ENCODE measurements around the gene ZNF277.

ZNF277 gene, protein sequence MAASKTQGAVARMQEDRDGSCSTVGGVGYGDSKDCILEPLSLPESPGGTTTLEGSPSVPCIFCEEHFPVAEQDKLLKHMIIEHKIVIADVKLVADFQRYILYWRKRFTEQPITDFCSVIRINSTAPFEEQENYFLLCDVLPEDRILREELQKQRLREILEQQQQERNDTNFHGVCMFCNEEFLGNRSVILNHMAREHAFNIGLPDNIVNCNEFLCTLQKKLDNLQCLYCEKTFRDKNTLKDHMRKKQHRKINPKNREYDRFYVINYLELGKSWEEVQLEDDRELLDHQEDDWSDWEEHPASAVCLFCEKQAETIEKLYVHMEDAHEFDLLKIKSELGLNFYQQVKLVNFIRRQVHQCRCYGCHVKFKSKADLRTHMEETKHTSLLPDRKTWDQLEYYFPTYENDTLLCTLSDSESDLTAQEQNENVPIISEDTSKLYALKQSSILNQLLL

DNA sequence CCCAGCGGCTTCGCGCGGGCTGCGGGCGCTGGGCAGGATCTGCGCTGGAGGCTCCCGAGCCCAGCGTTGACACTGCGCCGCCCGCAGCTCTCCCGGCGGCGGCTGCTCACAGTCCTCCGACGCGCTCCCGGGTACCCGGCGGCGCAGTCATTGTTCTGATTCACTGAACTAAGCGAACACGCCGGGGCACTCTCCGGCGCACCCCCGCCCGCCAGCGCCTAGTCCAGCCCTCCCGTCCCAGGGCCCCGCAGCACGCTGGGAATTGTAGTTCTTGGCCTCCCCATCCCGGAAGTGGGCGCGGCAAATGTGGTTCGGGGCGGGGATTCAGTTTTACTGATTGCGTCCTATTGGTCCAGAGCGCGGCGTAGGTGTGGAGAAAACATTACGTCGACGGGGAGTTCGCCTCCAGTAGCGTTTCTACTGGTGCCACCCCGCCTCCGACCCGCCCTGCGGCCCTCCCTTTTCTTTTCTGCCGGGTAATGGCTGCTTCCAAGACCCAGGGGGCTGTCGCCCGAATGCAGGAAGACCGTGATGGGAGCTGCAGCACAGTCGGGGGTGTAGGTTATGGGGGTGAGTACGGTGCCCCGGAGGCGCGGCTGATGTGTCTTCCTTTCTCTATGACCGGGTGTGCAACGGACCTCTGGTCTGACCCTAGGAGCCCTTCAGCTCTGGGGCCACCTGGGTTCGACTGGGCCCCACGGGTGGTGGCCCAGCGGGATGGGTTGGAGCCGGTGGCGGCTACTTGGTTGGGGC, at the start of gene ZNF277, which contains the start of gene DOCK4:
Gene ZNF277, plus strand, starts transcription at position 458 of the 753 bp plus-strand sequence. Its CDS starts 22 bp downstream, at position 480.
Gene DOCK4, minus strand, starts transcription at position 162 of the 753 bp plus-strand sequence. CDS start 261 bp downstream, outside the sequence.
- DNase-seq = peak; percentile 92

DNA sequence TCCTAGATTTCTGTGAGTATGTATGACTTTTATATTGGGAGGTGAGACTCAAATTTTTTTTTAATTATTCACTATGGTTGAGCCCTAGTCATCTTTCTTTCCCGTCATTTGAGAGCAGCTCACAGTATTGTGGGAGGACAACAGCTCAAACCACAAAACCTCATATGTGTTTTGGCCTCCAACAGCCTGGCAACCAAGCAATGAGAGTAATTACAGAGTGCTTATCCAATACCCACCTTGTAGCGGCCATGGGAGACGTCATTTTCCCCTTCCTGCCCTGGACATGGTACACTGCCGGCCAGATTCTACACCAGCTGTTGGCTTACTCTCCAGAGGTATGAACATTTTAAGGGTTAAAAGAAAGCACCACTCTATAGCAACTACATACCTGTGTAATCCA, 49.4 kb upstream of the ZNF277 start:
- DNase-seq = no peak

DNA sequence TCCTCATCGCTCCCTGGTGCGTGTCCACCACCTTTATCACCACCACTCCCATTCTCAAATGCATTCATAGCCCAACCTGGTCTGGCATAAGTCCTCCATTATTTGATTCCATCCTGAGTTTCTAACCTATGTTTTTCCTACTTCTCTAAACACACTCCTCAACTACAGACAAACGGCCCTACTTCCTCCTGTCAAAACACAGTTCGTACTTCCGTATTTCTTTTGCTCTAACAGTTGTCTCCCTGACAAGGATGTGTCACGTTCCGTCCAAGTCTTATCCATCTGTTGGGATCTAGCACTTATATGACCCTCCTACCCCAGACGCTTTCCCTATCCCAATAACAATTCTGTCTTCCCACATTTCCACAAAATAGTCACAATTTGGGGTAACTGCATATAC, 47.1 kb upstream of the ZNF277 start:
- no peak for DNase-seq

DNA sequence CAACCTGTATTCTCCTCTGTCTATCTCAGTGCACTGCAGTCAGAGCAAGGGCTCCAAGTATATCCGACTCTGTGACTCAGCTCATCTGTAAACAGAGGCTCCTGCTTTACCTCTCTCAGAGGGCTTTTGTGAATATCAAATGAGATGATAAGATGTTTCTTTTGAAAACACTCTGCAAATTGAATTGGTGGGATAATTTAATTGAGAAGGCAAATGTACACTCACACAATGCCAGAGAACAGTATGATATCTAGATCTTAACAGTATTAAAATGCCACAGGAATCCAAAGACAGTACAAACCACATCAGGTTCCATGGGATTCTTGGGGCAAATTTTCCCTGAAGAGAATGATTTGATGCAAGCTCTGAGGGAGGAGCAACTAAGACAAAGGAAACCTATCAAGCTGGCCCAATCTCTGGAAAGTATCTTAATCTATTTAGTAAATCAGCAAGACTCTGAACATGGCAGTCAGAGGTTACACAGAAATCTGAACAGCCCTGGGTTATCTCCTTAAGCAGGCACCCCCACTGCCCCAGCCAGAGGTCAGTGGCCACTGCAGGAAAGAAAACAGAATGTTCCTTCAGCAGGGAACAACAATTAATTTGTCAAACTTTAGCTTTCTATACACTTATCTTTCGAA, 46.2 kb upstream of the ZNF277 start:
- DNase-seq = no peak

DNA sequence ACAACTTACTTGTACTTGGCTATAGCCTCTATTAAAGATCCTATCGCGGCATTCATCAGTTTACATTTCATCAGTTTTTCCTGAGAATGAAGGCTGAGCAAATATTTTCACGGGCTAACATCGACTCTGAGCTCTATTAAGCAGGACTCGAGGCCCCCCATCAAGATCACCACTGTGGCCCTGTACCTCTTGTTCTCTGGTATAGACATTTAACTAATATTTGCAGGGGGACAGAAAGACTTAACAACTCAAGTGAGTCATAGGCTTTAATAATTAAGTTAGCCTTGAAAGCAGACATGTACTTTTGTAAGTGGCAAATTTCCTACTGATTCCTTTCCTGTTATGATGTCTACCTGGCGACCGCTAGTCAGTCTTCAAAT, 45.7 kb upstream of the ZNF277 start:
- DNase-seq = no peak

DNA sequence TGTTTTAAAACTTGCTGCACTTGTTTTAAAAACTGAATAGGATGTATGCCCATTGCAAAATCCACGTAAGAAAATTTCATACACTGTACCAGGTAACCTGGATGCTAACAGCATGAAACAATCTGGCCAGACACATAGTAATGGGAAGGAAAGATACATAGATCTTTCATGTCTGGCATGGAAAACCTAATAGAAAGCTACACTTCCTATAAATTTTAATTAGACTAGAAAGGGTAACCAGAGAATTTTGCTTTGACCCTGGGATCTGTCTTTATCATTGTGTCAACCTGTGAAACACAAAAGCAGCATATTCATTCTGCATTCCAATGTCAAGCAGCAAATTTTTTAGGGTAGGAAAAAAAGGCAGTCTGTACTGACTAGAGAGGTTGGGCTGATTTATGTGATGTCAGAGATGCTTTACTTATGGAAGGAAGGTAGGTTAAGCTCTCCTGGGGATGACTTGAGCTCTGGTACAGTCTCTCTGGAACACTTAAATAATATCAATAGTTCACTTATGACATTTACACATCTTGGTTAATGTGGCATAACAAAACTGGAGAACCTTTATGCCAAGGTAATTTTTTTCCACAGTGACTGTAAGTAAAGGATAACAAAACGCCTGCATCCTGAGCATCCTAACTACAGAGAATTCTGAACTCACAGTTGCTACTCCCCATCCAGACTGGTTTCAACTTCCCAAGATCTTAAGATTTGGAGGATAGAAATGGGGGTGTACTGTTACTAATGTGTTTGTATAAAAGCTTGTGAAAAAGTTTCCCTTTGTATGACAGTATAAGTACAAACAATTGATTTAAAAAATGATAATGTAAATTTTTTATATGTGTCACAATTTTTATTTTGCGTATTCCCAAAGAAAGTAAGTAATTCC, 45.0 kb upstream of the ZNF277 start:
- DNase-seq = no peak

DNA sequence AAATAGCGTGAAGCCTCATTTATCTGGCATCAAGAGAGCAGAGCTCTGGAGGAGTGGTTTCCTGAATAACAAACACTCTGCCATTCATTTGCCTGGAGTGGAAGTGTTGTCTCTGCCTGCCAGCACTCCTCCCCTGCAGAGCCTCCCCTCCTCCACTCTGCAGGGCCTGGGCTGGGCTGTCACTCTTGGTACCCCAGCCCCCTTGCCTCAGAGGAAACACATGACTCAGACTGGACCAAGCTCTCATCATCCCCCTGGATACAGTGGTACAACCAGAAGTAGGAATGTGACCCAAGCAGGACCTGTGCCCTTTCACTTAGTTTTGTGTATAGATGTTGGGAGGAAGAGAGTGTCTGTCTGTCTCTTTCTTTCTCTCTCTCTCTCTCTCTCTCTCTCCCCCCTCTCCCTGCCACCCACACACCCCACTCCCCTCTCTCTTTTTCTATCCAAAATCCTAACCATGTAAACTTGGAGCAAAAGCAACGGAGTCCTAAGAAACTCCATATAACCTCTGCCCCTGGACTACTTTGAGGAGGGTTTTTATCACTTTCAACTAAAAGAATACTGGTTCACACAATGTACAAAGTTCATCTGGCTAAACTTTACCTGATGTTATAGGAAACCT, 44.2 kb upstream of the ZNF277 start:
- DNase-seq = no peak

DNA sequence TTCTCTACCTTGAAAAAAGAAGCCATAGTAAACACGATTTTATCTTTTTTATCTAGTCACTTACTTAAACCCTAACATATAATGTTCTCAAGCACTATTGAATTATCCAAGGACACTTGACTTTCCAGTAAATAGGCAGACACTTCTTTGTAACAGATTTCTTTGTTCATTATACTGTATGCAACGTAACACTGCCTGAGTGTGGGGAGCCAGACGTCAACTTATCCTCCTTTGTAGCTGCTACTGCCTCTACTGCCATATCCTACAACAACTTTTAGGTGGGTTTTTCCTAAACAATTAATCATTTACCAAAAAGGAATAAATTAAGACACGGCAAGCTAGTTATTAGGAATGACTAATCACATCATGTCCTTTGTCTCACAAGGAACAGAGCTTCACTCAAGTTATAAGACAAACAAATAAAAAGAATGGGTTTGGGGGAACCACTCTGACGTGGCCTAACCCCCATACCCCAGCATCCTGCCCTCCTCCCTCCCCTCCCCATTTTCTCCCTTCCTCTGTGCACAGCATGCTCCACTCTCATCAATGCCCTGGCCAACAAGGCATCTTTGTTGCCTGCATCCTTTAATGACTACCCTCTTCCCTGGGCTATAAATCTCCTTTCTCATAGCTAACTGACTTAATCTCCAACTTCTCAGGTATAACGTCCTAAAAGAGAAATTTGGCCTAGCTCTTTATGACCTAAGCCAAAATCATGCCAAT, 43.5 kb upstream of the ZNF277 start:
- no peak for DNase-seq

DNA sequence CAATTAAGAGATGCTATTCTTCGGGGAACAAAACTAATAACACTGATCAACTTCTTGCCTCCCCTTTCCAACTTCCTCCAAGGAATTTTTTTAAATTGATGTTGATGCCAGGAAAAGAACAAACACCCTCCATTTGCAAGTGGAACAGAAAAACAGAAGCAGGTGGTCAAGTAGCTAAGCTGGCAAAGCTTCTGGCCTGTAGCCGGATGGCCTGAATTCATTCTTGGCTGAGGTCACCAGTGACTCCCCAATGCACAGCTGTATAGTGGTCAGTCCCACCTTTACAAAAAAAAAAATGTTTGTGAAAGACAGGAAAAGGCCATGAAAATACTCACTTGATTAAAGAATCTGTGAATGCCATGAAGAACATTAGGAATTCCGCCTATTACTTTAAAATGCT, 39.3 kb upstream of the ZNF277 start:
- DNase-seq = no peak

DNA sequence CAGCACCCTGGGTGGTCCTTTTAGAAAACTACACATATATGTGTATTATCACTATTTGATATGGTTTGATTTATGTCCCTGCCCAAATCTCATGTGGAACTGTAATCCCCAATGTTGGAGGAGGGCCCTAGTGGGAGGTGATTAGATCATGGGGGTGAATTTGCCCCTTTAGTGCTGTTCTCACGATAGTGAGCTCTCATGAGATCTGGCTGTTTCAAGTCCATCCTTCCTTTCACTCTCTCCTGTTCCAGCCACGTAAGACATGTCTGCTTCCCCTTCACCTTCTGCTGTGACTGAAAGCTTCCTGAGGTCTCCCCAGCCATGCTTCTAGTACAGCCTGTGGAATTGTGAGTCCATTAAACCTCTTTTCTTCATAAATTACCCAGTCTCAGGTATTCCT, 37.6 kb upstream of the ZNF277 start:
- no peak for DNase-seq

DNA sequence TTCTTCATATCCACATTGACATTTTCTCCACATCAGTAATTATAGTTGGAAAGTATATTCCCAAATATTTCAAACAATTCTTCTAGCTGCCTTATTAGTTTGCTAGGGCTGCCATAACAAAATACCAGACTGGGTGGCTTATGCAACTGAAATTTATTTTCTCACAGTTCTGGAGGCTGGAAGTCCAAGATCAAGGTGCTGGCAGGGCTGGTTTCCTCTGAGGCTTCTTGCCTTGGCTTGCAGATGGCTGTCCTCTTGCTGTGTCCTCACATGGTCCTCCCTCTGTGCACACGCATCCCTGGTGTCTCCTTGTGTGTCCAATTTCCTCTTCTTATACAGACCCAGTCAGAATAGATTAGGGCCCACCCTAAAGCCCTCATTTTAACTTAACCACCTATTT, 34.8 kb upstream of the ZNF277 start:
- DNase-seq = no peak

DNA sequence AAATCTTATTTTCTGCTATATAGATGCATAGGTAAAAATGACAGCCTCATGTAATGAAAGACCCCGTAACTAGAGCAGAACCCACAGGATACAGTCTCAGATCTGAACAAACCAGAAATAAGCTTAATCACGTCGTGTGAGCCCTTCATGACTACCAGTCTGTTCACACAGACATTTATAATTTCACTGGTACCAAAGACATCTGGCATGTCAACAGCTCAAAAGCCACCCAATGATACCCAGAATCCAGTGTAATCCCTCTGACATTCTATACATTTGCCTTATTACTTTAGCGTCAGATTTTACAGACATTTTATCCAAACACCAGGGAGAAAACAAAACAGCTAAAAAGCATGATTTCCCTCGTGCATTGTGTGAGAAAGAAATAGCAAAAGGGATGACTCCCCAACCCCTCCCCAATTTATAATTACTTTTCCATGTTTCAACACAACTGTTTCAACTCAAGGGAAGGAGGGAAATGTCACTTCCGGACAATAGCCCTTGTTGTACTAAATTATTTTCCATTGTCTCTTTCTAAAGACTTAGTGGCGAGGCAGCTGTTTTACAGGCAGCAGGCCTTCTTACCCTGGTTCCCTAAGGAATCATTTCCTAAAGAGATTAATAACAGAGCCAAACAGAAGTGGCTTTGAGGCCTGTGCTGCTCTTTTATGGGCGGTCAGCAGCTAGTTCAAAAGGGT, 33.5 kb upstream of the ZNF277 start:
- peak; percentile 75 for DNase-seq

DNA sequence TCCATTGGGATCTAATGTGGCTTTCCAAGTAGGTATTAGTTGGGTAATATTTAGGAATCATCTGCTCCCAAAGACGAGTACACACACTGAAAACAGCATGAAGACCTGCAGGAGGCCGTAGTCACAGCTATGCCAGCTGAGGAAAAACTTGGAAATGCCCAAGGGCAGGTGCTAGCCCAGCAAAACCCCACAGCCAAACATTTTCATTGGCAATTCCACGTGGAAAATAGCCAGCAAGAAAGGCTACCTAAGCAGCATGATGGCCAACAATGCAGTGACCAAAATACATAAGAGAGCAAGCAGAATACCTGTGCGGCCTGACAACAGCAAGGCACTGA, 33.0 kb upstream of the ZNF277 start:
- DNase-seq = no peak

DNA sequence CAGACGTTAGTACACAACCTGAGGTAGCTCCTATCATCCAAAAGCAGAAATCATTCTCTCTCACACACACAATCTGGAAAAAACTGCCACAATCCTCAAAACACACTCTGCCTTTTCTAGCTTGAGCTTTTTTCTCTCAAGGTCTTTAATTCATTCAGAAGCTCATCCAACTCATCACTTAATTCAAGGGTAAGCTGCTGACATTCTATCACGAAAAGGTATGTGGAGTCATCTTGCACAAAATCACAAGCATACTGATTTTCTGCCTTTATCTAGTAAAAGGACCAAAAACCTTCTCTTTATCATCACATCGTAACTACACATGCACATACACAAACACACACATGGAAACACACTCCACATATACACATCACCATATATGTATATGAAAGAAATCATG, 32.3 kb upstream of the ZNF277 start:
- no peak for DNase-seq

DNA sequence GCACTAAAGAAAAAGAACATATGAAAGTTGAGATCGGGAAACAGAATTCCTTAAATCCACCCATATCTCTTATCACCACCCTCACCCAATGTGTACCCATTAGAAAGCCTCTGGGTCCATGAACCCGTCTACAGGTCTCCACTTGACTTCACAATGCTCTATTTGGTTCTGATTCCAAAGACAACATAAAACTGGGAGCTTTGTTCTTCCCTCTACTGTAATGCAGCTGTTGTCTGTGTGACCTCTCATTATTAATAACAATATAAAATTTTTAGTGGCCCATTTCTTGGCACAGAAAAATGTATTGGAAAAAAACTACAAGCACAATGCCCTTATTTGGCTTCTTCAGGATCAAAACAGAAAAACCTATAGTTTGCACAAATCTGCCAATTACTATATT, 30.3 kb upstream of the ZNF277 start:
- DNase-seq = no peak

DNA sequence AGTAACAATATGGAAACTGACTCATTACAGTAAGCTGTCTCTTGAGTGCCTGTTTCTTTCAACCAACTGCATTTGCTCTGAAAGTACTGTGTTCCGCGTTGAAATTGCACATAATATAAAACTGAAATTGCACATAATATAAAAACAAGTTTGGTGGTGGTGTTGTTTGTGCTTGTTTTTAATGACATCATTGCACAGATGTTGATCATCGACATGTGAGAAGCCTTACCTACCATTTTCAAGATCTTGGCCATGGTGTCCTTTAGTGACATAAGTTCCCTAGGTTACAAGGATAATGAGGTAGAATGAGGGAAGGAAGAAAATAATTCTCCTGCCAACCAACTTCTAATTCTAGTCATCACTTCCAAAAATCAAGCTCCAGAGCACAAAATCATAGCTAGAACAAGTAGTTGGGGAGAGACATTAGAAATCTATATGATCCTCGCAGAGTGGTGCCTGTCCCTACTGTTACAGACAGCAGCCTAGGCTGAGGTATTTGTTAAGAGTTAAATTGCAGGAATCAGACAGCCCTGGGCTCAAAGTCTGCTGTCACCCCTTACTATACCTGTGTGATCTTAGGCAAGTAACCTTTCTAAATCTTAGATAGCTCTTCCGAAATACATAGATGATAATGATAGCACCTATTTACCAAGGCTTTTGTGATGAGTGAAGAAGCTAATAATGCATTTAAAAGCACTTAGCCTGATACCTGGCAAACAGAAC, 29.6 kb upstream of the ZNF277 start:
- DNase-seq = no peak

DNA sequence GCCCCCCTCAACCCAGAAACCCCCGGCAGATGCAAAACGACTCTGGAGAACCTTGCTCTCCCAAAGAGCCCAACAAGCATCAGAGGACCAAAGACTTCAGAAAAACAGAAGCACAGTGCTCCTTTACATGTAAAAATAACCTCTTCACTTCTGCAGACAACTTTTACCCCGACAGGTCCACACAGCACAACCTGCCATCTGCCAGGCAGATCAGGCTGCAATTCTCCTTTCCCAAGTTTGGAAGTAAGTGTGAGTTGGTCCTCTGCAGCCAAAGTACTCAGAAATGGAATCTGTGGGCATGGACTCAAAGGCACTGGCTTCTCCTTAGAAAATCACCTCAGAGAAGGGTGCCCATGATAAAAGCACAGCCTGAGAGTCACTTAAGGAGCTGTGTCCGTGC, 26.3 kb upstream of the ZNF277 start:
- DNase-seq = no peak

DNA sequence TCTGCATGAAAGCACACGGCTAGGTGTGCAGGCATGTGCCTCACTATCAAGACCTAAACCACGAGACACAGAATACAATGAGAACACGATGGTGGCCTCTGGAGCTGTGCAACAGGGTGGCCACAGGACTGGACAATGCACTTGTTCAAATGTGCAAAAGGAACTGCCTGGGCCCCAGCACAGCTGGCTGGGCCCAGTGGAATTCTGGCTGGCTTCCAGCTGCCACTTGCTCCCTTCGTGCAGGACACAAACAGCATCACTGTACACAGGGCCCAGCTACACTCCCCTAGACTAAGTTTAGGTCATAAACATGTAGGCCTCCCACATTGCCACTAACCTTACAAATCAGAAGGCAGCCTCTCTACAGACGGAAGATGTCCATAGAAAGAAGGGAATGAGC, 23.7 kb upstream of the ZNF277 start:
- DNase-seq = no peak

DNA sequence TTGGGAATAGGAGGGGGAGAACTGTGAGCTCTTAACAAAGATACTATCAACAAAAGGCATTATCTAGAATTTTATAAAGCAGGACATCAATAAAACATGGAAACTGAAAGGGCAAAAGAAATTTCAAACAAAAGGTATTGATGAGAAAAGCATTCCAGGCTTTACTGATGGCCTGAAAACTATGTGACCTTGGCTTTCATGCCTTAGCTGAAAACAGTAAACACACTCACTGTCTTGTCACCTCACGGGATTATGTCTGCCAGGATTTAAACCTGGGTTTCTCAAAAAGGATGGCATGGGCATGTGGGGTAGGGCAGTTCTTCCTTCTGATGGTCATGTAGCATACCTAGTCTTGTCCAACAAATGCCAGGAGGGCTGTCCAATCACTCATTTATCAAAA, 23.2 kb upstream of the ZNF277 start:
- no peak for DNase-seq

DNA sequence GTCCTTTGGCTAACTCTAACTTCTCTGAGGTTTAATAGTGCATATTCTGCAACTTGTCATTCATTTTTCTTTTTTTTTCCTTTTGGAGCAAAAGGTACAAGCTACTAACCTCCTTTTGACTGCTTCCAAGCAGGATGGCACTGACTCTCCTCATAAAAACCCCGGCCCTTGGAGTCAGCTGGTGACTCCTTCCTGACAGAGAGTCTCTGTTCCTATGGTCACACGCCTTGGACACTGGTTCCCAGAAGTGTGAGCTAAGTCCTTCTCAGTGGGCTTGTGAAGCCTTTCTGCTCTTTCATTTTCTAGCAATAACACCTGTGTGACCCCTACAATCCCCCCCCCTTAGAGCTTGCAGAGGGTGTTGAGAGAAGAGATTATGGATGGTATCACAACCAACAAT, 22.0 kb upstream of the ZNF277 start:
- DNase-seq = no peak

Measured in NCI-H524 treated with DMSO at 0.1 percent for 48 hours (cell line).